GM10248 (cell line): ENCODE data around the gene RNF26.
A peak's percentile ranks its signal among the peaks of the same experiment; 100 is the strongest.

Experiments
- CTCF ChIA-PET: fragments of 300-600 bp; sonication (Branson Sonifier 250); formaldehyde crosslinking; extraction: SDS; loops from one replicate; lab custom pipeline; 2021; ENCODE audit warnings: antibody characterized with exemption; lab: Yijun Ruan, JAX
- POLR2A ChIA-PET: fragments of 350-650 bp; sonication (Branson Sonifier 250); formaldehyde crosslinking; extraction: SDS; loops from one replicate; lab custom pipeline; 2020; ENCODE audit warnings: antibody characterized with exemption; lab: Yijun Ruan, JAX
- DNase-seq: peaks from one replicate; pipeline ENCODE4 v3.0.0; 2012; ENCODE audit errors: extremely low spot score
- TF ChIP-seq, protein P1 (sequence below): IDR thresholded peaks from 2 replicates; pipeline ENCODE4 v1.5.1; 2012; ENCODE audit warnings: mild to moderate bottlenecking, low read depth; ENCODE audit errors: extremely low read depth, missing control alignments, control extremely low read depth

RNF26 gene

DNA sequence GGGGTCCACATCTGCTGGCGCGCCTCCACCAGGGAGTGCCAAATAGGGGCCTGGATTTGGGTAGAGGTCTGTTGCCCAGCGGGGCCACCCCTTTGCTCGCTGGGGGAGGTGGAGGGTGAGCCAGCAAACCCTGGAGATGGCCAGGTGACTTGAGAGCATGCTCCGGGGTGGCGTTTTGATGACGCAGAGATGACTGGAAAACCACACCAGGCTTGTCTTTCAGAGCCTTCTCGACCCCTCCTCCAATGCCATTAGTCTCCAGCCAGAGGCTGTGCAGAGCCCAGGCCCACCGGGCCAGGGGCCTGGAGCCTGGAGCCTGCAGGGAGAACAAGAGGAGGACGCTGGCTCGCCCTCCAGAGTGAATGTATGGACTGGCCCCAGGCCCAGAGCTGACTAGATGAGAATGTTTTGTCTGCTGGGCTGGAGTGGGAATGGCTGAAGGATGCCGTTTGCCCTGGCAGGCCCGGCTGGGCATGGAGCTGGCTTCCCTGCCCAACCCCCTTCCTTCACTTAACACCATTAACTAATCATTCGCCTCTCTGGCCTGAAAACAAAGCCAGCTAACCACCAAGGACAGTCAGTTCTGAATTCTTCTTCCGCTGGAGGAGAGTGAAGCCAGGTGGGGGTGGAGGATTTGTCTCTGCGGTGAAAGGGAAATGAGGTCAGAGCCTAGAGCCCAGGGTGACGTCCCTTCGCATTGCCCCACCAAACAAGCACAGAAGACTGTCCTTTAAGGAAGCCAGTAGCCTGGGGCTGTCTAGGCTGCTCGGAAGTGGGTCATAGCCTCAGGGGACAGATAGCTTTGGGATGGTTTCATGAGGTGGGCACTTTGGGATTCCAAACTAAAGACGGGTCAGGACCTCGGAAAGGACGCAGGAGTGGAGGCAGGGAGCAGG, 15.8 kb upstream of the RNF26 start:
- ChIA-PET POLR2A (interaction anchor here (0.7 kb wide), 1 partner anchor 207 kb away, joined by 4 read pairs; no protein-coding TSS in a partner anchor), CTCF (interaction anchor here (1.2 to 6.7 kb wide), 3 partner anchors 11 to 121 kb away, joined by 3 to 131 read pairs (median 3); partner anchors contain the start of gene C1QTNF5)
- TF ChIP-seq, protein P1, sequence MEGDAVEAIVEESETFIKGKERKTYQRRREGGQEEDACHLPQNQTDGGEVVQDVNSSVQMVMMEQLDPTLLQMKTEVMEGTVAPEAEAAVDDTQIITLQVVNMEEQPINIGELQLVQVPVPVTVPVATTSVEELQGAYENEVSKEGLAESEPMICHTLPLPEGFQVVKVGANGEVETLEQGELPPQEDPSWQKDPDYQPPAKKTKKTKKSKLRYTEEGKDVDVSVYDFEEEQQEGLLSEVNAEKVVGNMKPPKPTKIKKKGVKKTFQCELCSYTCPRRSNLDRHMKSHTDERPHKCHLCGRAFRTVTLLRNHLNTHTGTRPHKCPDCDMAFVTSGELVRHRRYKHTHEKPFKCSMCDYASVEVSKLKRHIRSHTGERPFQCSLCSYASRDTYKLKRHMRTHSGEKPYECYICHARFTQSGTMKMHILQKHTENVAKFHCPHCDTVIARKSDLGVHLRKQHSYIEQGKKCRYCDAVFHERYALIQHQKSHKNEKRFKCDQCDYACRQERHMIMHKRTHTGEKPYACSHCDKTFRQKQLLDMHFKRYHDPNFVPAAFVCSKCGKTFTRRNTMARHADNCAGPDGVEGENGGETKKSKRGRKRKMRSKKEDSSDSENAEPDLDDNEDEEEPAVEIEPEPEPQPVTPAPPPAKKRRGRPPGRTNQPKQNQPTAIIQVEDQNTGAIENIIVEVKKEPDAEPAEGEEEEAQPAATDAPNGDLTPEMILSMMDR = no peak
- peak; percentile 76 for DNase-seq

DNA sequence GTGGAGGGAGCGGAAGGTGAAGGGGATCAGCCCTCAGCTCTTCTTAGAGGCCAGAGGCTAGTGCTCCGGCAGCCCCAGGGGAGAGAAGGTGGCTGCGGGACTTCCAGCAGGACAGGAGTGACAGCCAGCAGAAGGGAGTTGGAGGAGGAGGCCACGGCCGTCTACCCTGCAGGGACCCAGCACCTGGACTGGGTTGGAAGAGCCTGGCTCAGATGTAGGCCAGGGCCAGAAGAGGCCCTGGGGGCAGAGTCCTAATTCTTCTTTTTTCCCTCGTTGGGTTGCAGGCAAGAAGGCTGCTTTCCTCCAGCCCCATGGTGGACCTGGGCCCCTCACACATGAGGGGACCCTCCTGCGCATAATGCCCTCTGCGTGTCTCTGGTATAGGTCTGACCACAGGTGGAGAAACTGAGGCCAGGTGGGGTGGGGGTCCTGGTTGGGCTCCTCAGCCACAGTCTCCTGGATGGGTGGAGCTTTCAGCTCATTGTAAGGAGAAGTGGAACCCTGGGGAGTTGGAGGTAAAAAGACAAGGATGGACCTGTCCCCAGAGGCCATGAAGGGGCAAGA, 15.1 kb upstream of the RNF26 start:
- ChIA-PET CTCF (interaction anchor here (0.8 to 6.7 kb wide), 4 partner anchors 12 to 122 kb away, joined by 3 to 131 read pairs (median 3); partner anchors contain the start of gene C1QTNF5), POLR2A (no interaction called here)
- TF ChIP-seq, protein P1 = no peak
- no peak for DNase-seq

DNA sequence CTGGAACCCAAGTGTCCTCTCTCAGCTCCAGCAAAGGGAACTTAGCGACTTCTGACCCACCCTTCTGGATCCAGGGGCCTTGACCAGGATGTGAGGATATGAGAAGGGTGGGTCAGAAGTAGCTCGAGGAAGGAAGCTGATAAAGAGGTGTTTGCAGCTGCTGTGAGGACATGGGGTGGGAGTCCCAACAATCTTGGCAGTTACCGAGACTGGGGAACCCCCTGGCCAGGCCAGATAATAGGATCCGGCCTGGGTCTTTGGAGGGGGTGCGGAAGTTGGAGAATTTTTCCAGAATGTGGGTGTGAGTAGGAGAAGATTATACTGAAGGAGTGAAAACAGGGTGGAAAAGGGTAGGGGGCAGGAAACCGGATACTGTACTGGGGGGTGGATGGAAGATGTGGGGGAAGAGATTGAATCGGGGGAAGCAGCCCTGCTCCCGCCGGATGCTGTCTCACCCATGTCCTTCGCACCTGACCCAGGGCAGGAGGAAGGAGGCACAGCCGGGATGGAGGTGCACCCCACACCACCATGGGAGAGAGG, 14.6 kb upstream of the RNF26 start:
- CTCF ChIA-PET = interaction anchor here (0.8 to 6.7 kb wide), 4 partner anchors 13 to 123 kb away, joined by 3 to 131 read pairs (median 3); partner anchors contain the start of gene C1QTNF5
- TF ChIP-seq, protein P1 = no peak
- POLR2A ChIA-PET = no interaction called here
- no peak for DNase-seq

DNA sequence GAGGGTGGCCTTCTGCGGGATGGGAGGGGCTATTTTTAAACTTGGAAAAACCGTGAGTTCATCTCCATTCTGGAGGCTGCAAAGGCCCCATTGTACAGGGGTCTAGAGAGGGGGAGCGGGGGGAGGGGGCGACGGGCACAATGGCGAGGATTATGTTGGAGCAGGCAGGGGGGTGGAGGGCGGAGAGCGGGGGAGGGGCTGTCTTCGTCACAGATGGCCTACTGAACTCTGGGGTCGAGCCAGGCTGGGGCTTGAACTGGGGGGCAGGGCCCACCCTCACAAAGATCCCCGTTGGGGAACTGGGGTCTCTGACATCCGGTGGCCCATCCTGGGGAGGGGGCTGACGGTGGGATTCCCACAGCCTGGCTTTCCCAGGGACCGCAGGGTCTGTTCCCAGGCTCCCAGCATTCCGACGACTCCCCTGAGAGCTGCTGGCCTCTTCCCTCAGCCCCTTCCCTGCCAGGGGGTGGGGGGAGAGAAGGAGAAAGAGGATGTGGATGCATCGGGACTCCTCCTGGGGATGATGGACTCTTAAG, 14.0 kb upstream of the RNF26 start:
- ChIA-PET CTCF (interaction anchor here (1.0 to 6.7 kb wide), 21 partner anchors 13 to 264 kb away, joined by 3 to 131 read pairs (median 5); partner anchors contain the start of genes C1QTNF5, C2CD2L, CBL and MFRP), POLR2A (interaction anchor here (1.0 kb wide), 1 partner anchor 225 kb away, joined by 3 read pairs; a partner anchor contains a TSS)
- TF ChIP-seq, protein P1 = no peak
- DNase-seq = no peak

DNA sequence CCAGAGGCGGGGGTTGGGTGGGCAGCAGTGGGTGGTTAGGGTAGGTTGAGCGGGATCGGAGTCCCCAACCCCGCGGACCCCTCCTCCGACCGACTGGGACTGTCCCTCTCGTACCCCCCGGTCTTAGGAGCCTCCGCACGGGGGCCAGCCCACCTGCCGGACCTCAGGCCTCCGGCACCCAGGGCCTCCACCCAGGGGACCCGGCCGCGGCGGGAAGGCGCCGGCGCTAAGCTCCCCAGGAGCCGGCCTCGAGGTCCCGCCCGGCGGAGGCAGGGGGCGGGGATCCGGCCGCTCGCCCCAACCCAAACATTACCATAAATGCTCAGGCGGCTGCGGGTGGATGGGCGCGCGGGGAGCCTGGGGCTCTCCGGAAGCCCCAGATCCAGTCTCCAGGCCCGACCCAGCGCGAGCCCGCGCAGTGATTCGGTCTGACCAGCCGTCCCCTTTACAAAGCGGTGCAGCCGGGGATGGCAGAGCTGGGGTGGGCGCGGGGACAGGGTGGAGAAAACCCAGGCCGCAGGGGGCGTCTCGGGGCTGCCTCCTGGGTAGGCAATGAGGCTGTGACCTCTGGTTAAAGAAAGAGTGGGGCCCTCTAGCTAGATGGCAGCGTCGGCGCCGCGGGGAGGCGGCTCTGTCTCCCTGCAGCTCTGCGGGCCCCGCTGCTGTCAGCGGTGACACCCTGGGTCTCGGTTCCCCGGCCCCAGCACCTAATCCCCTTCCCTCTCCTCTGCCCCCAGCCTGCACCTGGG, 13.4 kb upstream of the RNF26 start:
- DNase-seq = peak; percentile 85
- POLR2A ChIA-PET = interaction anchor here (1.0 kb wide), 1 partner anchor 225 kb away, joined by 3 read pairs; a partner anchor contains a TSS
- TF ChIP-seq, protein P1 = peak; percentile 7
- CTCF ChIA-PET = interaction anchor here (0.7 to 6.7 kb wide), 45 partner anchors 7 to 390 kb away, joined by 3 to 131 read pairs (median 4); partner anchors contain the start of genes C1QTNF5, C2CD2L, CBL and HINFP
